ENCODE results near the gene PCNA.
A peak's percentile ranks its signal among the peaks of the same experiment; 100 is the strongest.
"Not testable (repeated sequence)": the region's sequence is repeated elsewhere in the genome, so short reads cannot be mapped to it uniquely, and the experiment has no call there.

Gene PCNA

GRCh38 chr20:5095931-5096330 lies 23.8 kb downstream of the PCNA start:
- DNase-seq: no peak

- no peak for DNase-seq
Measured at GRCh38 chr20:5095454-5095853, 24.3 kb downstream of the PCNA start.

GRCh38 chr20:5092765-5093339 lies 26.9 kb downstream of the PCNA start:
- DNase-seq: no peak

- no peak for DNase-seq
Measured at GRCh38 chr20:5091902-5092301, 27.9 kb downstream of the PCNA start.

GRCh38 chr20:5090191-5090590 lies 29.6 kb downstream of the PCNA start:
- DNase-seq: peak; percentile 86

- no peak for DNase-seq
Measured at GRCh38 chr20:5088688-5089087, 31.1 kb downstream of the PCNA start.

GRCh38 chr20:5085380-5085779 lies 34.4 kb downstream of the PCNA start:
- no peak for DNase-seq

- DNase-seq: peak; percentile 97
Measured at GRCh38 chr20:5080384-5080877, 39.3 kb downstream of the PCNA start.

GRCh38 chr20:5078399-5078958 lies 41.3 kb downstream of the PCNA start:
- peak; percentile 84 for DNase-seq

GRCh38 chr20:5077761-5078387 lies 41.9 kb downstream of the PCNA start:
- DNase-seq: no peak

- DNase-seq: not testable (repeated sequence)
Measured at GRCh38 chr20:5076913-5077312, 42.8 kb downstream of the PCNA start.

GRCh38 chr20:5074232-5074674 lies 45.5 kb downstream of the PCNA start:
- DNase-seq: no peak

GRCh38 chr20:5073660-5074231 lies 46.0 kb downstream of the PCNA start:
- no peak for DNase-seq

- DNase-seq: no peak
Measured at GRCh38 chr20:5072756-5073659, 46.8 kb downstream of the PCNA start.

GRCh38 chr20:5071942-5072341 lies 47.8 kb downstream of the PCNA start:
- DNase-seq: not testable (repeated sequence)

- DNase-seq: no peak
Measured at GRCh38 chr20:5070570-5070969, 49.2 kb downstream of the PCNA start.

GRCh38 chr20:5070081-5070480 lies 49.7 kb downstream of the PCNA start:
- no peak for DNase-seq

- no peak for DNase-seq
Measured at GRCh38 chr20:5069141-5069806, 50.5 kb downstream of the PCNA start.

GRCh38 chr20:5067877-5068645 lies 51.7 kb downstream of the PCNA start:
- DNase-seq: no peak

- DNase-seq: no peak
Measured at GRCh38 chr20:5065879-5066383, 53.8 kb downstream of the PCNA start.

GRCh38 chr20:5065166-5065878 lies 54.4 kb downstream of the PCNA start:
- DNase-seq: no peak

Data from SIG-M5 (cell line).